Trophoblast cell (in vitro differentiated cells and primary cell): ENCODE results near the gene C1orf232.

Source experiments
- DNase-seq, 2 donors: peaks; one replicate each; pipeline ENCODE4 v3.0.0-alpha.2; 2016
- H2AFZ ChIP-seq: 2 replicates; pipeline ENCODE4 v1.6.1; 2013; ENCODE audit warnings: low read length, moderate library complexity, mild to moderate bottlenecking; ENCODE audit not compliant: insufficient read depth, poor library complexity
- H2AK5ac ChIP-seq: 2 replicates; pipeline ENCODE4 v1.6.1; 2013; ENCODE audit warnings: mild to moderate bottlenecking, low read length
- H2BK120ac ChIP-seq: 2 replicates; pipeline ENCODE4 v1.6.1; 2013; ENCODE audit warnings: low read length, mild to moderate bottlenecking, moderate library complexity; ENCODE audit not compliant: insufficient read depth, poor library complexity
- H2BK12ac ChIP-seq: 2 replicates; pipeline ENCODE4 v1.6.1; 2013; ENCODE audit warnings: mild to moderate bottlenecking, low read length, moderate library complexity
- H2BK5ac ChIP-seq: 2 replicates; pipeline ENCODE4 v1.6.1; 2013; ENCODE audit warnings: low read length, low read depth, moderate library complexity, mild to moderate bottlenecking; ENCODE audit not compliant: poor library complexity
- H3K14ac ChIP-seq: 2 replicates; pipeline ENCODE4 v1.6.1; 2013; ENCODE audit warnings: mild to moderate bottlenecking, low read length
- H3K18ac ChIP-seq: 2 replicates; pipeline ENCODE4 v1.6.1; 2013; ENCODE audit warnings: mild to moderate bottlenecking, low read length
- H3K23ac ChIP-seq: 2 replicates; pipeline ENCODE4 v1.6.1; 2013; ENCODE audit warnings: low read length
- H3K27ac ChIP-seq: 2 replicates; pipeline ENCODE4 v1.5.1; 2013; ENCODE audit warnings: low read depth, mild to moderate bottlenecking, inconsistent platforms, low read length, moderate library complexity
- H3K27me3 ChIP-seq: 2 replicates; pipeline ENCODE4 v1.6.1; 2013; ENCODE audit warnings: inconsistent platforms, mild to moderate bottlenecking, low read length, moderate library complexity; ENCODE audit not compliant: insufficient read depth
- H3K36me3 ChIP-seq, 2 experiments: 1 replicate in 1 of 2; 2 replicates in 1 of 2; pipeline ENCODE4 v1.6.1; 2013; ENCODE audit warnings: low read length in 2 of 2, mild to moderate bottlenecking in 2 of 2, moderate library complexity in 1 of 2; ENCODE audit not compliant: insufficient read depth in 2 of 2, control insufficient read depth in 1 of 2
- H3K4ac ChIP-seq: 2 replicates; pipeline ENCODE4 v1.6.1; 2013; ENCODE audit warnings: low read depth, mild to moderate bottlenecking, low read length, moderate library complexity
- H3K4me1 ChIP-seq, 2 experiments: 1 replicate in 1 of 2; 2 replicates in 1 of 2; pipeline ENCODE4 v1.6.1; 2013; ENCODE audit warnings: low read length in 2 of 2, mild to moderate bottlenecking in 2 of 2, moderate library complexity in 1 of 2; ENCODE audit not compliant: insufficient read depth in 2 of 2, control insufficient read depth in 1 of 2
- H3K4me2 ChIP-seq: 2 replicates; pipeline ENCODE4 v1.6.1; 2013; ENCODE audit warnings: inconsistent platforms, mild to moderate bottlenecking, low read length, moderate library complexity
- H3K4me3 ChIP-seq: 2 replicates; pipeline ENCODE4 v1.5.1; 2013; ENCODE audit warnings: mild to moderate bottlenecking, low read depth, low read length, inconsistent platforms
- H3K79me1 ChIP-seq: one replicate; pipeline ENCODE4 v1.6.1; 2013; ENCODE audit warnings: low read length
- H3K79me2 ChIP-seq: 2 replicates; pipeline ENCODE4 v1.6.1; 2013; ENCODE audit warnings: low read length, mild to moderate bottlenecking; ENCODE audit not compliant: control insufficient read depth, insufficient read depth, poor library complexity
- H3K9ac ChIP-seq: 2 replicates; pipeline ENCODE4 v1.6.1; 2013; ENCODE audit warnings: mild to moderate bottlenecking, low read length
- H3K9me3 ChIP-seq: 2 replicates; pipeline ENCODE4 v1.6.1; 2013; ENCODE audit warnings: low read depth, mild to moderate bottlenecking, control low read depth, inconsistent platforms, low read length; ENCODE audit not compliant: insufficient read depth
- H4K12ac ChIP-seq: 2 replicates; pipeline ENCODE4 v1.6.1; 2013; ENCODE audit warnings: low read depth, mild to moderate bottlenecking, low read length, moderate library complexity
- H4K8ac ChIP-seq: 2 replicates; pipeline ENCODE4 v1.6.1; 2013; ENCODE audit warnings: low read depth, mild to moderate bottlenecking, low read length, moderate library complexity
- H4K91ac ChIP-seq: one replicate; pipeline ENCODE4 v1.6.1; 2013; ENCODE audit warnings: low read depth, mild to moderate bottlenecking, low read length, moderate library complexity
- WGBS: extraction: QIAGEN DNeasy Blood & Tissue Kit; methylation state at CpG from one replicate; pipeline ENCODE4 v1.1.7; 2013; ENCODE audit warnings: missing lambda C conversion rate; ENCODE audit not compliant: insufficient read length, insufficient coverage; ENCODE audit errors: extremely low coverage; 5-methylcytosine and 5-hydroxymethylcytosine counted together

C1orf232 gene

DNA sequence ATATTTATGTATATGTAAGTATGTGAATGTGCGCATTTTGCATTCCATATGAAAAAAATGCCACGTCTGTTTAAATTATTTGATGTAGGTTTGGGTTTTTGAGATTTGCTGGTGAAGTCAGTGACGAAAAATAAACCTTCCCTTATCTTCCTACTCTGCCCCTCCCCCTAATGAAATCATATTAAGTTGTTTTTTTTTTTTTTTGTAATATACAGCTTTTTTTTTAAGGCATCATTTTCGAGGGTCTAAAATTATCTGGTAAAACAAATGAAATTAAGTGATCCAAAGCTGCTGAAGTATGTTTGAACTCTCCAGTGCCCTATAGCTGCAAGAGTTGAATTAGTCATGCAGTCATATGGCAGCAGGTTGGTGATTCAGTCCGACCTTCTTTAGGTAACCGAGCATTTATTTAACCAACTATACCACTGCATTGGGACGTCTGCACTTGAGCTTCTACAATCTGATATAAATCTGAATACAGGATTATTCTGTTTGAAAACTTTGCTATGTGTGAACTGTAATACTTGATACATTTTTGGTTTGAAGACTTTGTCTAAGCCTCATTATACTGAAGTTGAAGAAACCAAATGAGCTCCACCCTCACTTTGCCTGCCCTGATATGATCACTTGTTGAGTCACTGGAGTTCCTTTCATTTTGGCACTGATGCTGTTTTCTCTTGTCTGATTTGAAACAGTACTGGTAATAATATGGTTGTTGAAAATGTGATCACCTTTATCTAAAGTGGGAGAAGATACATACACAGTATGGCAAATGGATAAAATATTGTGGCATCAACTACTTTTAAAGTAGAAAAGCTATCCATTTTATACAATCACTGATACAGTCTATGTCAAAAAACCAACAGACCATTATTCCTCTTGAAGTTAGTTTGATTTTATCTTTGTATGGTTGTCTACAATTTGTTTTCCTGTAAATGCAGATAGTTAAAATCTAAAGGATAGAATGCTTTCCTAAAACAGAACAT, 45.5 kb downstream of the C1orf232 start:
- H3K36me3 ChIP-seq, result peaks cover 3% of the 10 kb centered on the region in 2 experiments
- H3K23ac ChIP-seq, result no peak overlapping the region
- H2BK5ac ChIP-seq, result no peak overlapping the region
- H3K27me3 ChIP-seq, result no peaks in the 10 kb centered on the region
- no peak overlapping the region for H2AFZ ChIP-seq
- no peak overlapping the region for H4K12ac ChIP-seq
- H2AK5ac ChIP-seq, result no peak overlapping the region
- H3K79me1 ChIP-seq, result no peaks in the 10 kb centered on the region
- H3K27ac ChIP-seq, result no peak overlapping the region
- H2BK12ac ChIP-seq, result no peak overlapping the region
- no peak overlapping the region for H2BK120ac ChIP-seq
- H3K9ac ChIP-seq, result no peak overlapping the region
- no peak overlapping the region for H4K8ac ChIP-seq
- H3K4ac ChIP-seq, result no peak overlapping the region
- H3K18ac ChIP-seq, result no peak overlapping the region
- no peak overlapping the region for H3K4me2 ChIP-seq
- peaks cover 2% of the 10 kb centered on the region for H3K9me3 ChIP-seq
- no CpG with 5 or more reads among the region's 7 CpGs for WGBS
- H4K91ac ChIP-seq, result no peak overlapping the region
- peaks cover 0 to 5% of the 10 kb centered on the region in 2 experiments for H3K4me1 ChIP-seq
- no peak overlapping the region for H3K4me3 ChIP-seq
- H3K79me2 ChIP-seq, result no peaks in the 10 kb centered on the region
- H3K14ac ChIP-seq, result no peak overlapping the region
- DNase-seq, result peak; percentile 53 to 80

DNA sequence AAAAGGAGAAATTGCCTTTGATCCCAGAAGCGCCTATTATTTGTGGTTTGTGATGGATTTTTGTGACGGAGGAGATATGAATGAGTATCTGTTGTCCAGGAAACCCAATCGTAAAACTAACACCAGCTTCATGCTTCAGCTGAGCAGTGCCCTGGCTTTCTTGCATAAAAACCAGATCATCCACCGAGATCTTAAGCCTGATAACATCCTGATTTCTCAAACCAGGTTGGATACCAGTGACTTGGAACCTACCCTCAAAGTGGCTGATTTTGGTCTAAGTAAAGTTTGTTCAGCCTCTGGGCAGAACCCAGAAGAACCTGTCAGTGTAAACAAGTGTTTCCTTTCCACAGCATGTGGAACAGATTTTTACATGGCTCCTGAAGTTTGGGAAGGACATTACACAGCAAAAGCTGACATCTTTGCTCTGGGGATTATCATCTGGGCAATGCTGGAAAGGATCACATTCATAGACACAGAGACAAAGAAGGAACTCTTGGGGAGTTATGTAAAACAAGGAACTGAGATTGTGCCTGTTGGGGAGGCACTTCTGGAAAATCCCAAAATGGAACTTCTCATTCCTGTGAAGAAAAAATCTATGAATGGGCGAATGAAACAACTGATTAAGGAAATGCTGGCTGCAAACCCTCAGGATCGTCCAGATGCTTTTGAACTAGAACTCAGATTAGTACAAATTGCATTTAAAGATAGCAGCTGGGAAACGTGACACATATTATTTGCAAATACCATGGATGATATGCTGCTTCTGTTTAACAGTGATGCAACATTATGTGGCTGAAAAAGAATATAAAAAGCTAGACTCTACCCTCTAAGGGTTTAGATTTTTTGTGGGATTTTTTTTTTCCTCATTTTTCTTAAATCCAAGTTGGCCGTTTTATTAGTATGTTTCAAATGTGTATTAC, 46.6 kb downstream of the C1orf232 start:
- H4K12ac ChIP-seq, result no peak overlapping the region
- no peak overlapping the region for H3K9ac ChIP-seq
- no peaks in the 10 kb centered on the region for H3K79me2 ChIP-seq
- H3K23ac ChIP-seq, result no peak overlapping the region
- no peak overlapping the region for H2BK12ac ChIP-seq
- H4K91ac ChIP-seq, result no peak overlapping the region
- H2AK5ac ChIP-seq, result no peak overlapping the region
- no peak overlapping the region for H4K8ac ChIP-seq
- no peak overlapping the region for H2BK5ac ChIP-seq
- peak; percentile 76 to 93 for DNase-seq
- peaks cover 3% of the 10 kb centered on the region in 2 experiments for H3K36me3 ChIP-seq
- no peak overlapping the region for H3K18ac ChIP-seq
- H3K4me2 ChIP-seq, result no peak overlapping the region
- H3K27ac ChIP-seq, result peak overlapping the region; percentile 55
- peaks cover 0 to 5% of the 10 kb centered on the region in 2 experiments for H3K4me1 ChIP-seq
- no peak overlapping the region for H2AFZ ChIP-seq
- no peak overlapping the region for H3K4ac ChIP-seq
- no peaks in the 10 kb centered on the region for H3K27me3 ChIP-seq
- H3K4me3 ChIP-seq, result no peak overlapping the region
- WGBS, result no CpG with 5 or more reads among the region's 8 CpGs
- no peak overlapping the region for H2BK120ac ChIP-seq
- H3K79me1 ChIP-seq, result no peaks in the 10 kb centered on the region
- no peak overlapping the region for H3K14ac ChIP-seq
- H3K9me3 ChIP-seq, result peaks cover 2% of the 10 kb centered on the region

DNA sequence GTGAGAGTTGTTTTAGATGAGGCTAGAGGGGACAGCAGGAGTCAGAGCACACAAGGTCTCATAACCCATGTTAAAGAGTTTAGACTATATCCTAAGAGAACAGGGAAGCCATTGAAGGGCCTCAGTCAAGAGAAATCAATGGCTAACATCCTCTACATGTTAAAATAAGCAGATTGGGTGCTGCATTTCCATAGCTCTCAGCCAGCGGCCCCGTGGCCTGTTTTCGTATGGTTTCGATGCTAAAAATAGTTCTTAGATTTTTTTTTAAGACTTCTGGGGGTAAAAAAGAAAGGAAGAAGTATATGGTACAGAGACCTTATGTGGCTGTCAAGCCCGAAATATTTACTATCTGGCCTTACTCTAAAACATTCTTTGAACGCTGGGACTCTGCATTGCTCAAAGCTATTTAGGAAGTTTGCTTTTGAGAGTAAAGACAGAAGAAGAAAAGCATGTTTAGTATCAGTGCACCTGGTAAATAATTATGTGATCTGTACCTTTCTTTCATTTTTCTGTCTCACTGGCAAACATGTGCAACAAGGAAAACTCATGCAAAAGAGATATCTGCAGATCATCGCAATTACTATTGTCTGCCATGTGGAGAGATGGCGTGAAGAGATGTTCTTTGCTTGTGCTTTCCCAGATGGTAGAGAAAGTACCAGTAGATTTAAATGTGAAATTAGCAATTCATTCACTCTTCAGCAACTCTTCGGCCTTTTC, 48.7 kb downstream of the C1orf232 start:
- no peaks in the 10 kb centered on the region for H3K27me3 ChIP-seq
- no peak overlapping the region for H3K23ac ChIP-seq
- no peak overlapping the region for H2BK120ac ChIP-seq
- H3K4me2 ChIP-seq, result no peak overlapping the region
- H4K91ac ChIP-seq, result no peak overlapping the region
- H3K9ac ChIP-seq, result no peak overlapping the region
- H3K27ac ChIP-seq, result no peak overlapping the region
- peaks cover 6% of the 10 kb centered on the region in 2 experiments for H3K36me3 ChIP-seq
- H2AFZ ChIP-seq, result no peak overlapping the region
- peaks cover 0 to 5% of the 10 kb centered on the region in 2 experiments for H3K4me1 ChIP-seq
- no peak overlapping the region for H2AK5ac ChIP-seq
- H3K9me3 ChIP-seq, result peaks cover 2% of the 10 kb centered on the region
- no peak overlapping the region for H3K4ac ChIP-seq
- no peak overlapping the region for H3K18ac ChIP-seq
- no peak overlapping the region for H2BK5ac ChIP-seq
- H4K12ac ChIP-seq, result no peak overlapping the region
- H3K4me3 ChIP-seq, result no peak overlapping the region
- no peak overlapping the region for H4K8ac ChIP-seq
- H3K14ac ChIP-seq, result no peak overlapping the region
- no CpG with 5 or more reads among the region's 9 CpGs for WGBS
- H3K79me2 ChIP-seq, result no peaks in the 10 kb centered on the region
- peak in 1 of 2 donors; percentile 23 for DNase-seq
- H2BK12ac ChIP-seq, result no peak overlapping the region
- no peaks in the 10 kb centered on the region for H3K79me1 ChIP-seq
